Stomach (tissue), 9 donors: ENCODE results near the gene IP6K3. TPM values are rescaled to one million over a fixed set of nuclear protein-coding genes. Genes with fewer than 3 reads are reported as not detected.

Experiments used
- DNase-seq, 2 donors: peaks; one replicate each; pipeline versions ENCODE4 v3.0.0 to v3.0.0-alpha.2; 2013 to 2019
- H3K27ac ChIP-seq, 5 donors: fragments of 200-600 bp in 4 of 5; sonication (generic) in 4 of 5; one replicate each; pipeline ENCODE4 v1.5.1; 2013 to 2019; ENCODE audit warnings: mild to moderate bottlenecking in 1 of 5, moderate library complexity in 1 of 5
- H3K27me3 ChIP-seq, 3 donors: fragments of 200-600 bp; sonication (generic); one replicate each; pipeline ENCODE4 v1.5.1; 2017 to 2019; ENCODE audit warnings: mixed run types in 1 of 3
- H3K36me3 ChIP-seq, 4 donors: fragments of 200-600 bp; sonication (generic); 1 replicate in 3 of 4; 2 replicates in 1 of 4; pipeline ENCODE4 v1.5.1; 2016 to 2019
- H3K4me1 ChIP-seq, 4 donors: fragments of 200-600 bp; sonication (generic); one replicate each; pipeline ENCODE4 v1.5.1; 2016 to 2019
- H3K4me3 ChIP-seq, 4 donors: fragments of 200-600 bp; sonication (generic) in 3 of 4; one replicate each; pipeline ENCODE4 v1.5.1; 2016 to 2019; ENCODE audit warnings: mild to moderate bottlenecking in 1 of 4
- H3K9me3 ChIP-seq, 4 donors: fragments of 200-600 bp; sonication (generic); one replicate each; pipeline ENCODE4 v1.5.1; 2016 to 2019
- EP300 ChIP-seq: sonication (generic); formaldehyde crosslinking; IDR thresholded peaks from one replicate; pipeline ENCODE4 v1.6.1; 2017; ENCODE audit warnings: antibody characterized with exemption
- POLR2A ChIP-seq, 4 donors: fragments of 450-650 bp; IDR thresholded peaks; one replicate each; pipeline ENCODE4 v1.6.1; 2016; ENCODE audit warnings: antibody characterized with exemption in 4 of 4, control low read depth in 2 of 4, mild to moderate bottlenecking in 1 of 4, moderate library complexity in 1 of 4
- POLR2AphosphoS5 ChIP-seq, 3 donors: sonication (generic); formaldehyde crosslinking; IDR thresholded peaks; one replicate each; pipeline ENCODE4 v1.6.1; 2016; ENCODE audit warnings: antibody characterized with exemption in 3 of 3
- WGBS, 5 donors: extraction: QIAGEN DNeasy Blood & Tissue Kit in 3 of 5; methylation state at CpG; one replicate each; pipeline versions ENCODE4 v1.1.5 to v1.1.7; 2013 to 2018; 5-methylcytosine and 5-hydroxymethylcytosine counted together
- intact Hi-C: fragments of 100-400 bp; cut with DNase I; formaldehyde crosslinking; loops from one replicate; pipeline ENCODE4 v1.15.1; 2023; ENCODE audit warnings: low total_unique reads
- polyA plus RNA-seq, 3 donors: library from polyadenylated mRNA; stranded (reverse); fragments of 200-250 nt; gene quantifications; one replicate each; pipeline ENCODE4 v1.2.3, GENCODE V29; 2013
- total RNA-seq, 5 donors: library from RNA; depleted of rRNA; stranded (reverse); fragments of >200 nt; gene quantifications; one replicate each; pipeline versions ENCODE4 v1.1.0 to v1.2.3, GENCODE V29; 2014 to 2016
- TF ChIP-seq, protein P1 (sequence below), 7 experiments: fragments of 450-650 bp in 4 of 7; fragments of 200-600 bp in 3 of 7; sonication (generic) in 3 of 7; IDR thresholded peaks; one replicate each; pipeline ENCODE4 v1.5.1; 2016 to 2019; ENCODE audit warnings: antibody characterized with exemption in 7 of 7, control low read depth in 2 of 7, mild to moderate bottlenecking in 1 of 7
- donor health status: healthy with polysubstance abuse.
- donor health status: Bipolar disorder and iron deficiency.
- donor health status: healthy.

IP6K3 gene
- total and polyA plus RNA-seq, 8 donors, result 0.58 to 73.5 (median 1.9) TPM; not detected in 2

DNA sequence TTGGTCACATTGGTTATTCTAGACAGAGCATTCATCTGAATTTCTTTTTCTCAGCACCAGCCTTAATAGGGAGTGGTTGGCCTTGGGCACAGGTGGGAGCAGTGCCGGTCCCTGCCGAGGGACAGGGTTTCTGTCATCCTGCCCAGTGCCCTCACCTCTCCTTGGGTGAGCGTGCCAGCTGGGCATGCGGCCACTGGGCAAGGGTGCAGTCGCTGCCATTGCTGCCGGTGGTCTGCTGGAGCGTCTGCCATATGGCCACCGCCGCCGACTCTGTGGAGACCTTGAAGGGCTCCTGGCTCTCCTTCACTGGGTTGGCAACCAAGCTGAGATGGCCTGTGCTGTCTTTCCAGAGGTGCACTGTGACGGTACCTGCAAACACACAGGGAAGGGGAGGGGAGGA lies 18.8 kb downstream of the IP6K3 start:
- peaks cover 2 to 19% (median 11%) of the 10 kb centered on the region in 4 donors for H3K4me1 ChIP-seq
- no peak overlapping the region for H3K4me3 ChIP-seq
- TF ChIP-seq POLR2A (IDR thresholded peaks at IDR 0.05) (no peak), EP300 (no peak), POLR2AphosphoS5 (IDR thresholded peaks at IDR 0.05) (no peak)
- TF ChIP-seq, protein P1, sequence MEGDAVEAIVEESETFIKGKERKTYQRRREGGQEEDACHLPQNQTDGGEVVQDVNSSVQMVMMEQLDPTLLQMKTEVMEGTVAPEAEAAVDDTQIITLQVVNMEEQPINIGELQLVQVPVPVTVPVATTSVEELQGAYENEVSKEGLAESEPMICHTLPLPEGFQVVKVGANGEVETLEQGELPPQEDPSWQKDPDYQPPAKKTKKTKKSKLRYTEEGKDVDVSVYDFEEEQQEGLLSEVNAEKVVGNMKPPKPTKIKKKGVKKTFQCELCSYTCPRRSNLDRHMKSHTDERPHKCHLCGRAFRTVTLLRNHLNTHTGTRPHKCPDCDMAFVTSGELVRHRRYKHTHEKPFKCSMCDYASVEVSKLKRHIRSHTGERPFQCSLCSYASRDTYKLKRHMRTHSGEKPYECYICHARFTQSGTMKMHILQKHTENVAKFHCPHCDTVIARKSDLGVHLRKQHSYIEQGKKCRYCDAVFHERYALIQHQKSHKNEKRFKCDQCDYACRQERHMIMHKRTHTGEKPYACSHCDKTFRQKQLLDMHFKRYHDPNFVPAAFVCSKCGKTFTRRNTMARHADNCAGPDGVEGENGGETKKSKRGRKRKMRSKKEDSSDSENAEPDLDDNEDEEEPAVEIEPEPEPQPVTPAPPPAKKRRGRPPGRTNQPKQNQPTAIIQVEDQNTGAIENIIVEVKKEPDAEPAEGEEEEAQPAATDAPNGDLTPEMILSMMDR (IDR thresholded peaks at IDR 0.05), result no peak
- H3K27ac ChIP-seq, result no peak overlapping the region
- 57 to 88% (median 78%) methylated on average over 7 to 11 of the region's 11 CpGs for WGBS, 5 donors
- no peaks in the 10 kb centered on the region for H3K27me3 ChIP-seq
- H3K9me3 ChIP-seq, result no peaks in the 10 kb centered on the region
- intact Hi-C loops, result no loop called here
- no peak for DNase-seq
- H3K36me3 ChIP-seq, result peaks cover 0 to under 1% (median 0%) of the 10 kb centered on the region in 4 donors

DNA sequence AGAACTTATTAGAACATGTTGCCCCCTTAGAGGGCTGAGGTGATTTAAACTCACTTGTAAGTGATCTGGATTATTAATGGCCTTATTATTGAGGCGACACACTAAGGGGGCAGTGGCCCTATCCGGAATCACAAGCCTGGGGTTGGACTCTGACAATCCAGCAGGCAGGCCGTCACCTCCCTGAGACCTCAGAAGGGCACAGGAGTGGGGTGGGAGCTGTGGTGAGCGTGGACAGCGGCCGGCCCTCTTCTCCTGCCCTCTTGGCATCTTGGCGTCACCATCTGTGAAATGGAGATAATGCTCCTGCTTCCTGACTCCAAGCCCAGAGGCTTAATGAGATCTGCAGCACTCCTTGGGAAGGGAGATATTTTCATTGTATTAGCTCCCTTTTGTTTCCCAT lies 19.6 kb downstream of the IP6K3 start:
- no peaks in the 10 kb centered on the region for H3K9me3 ChIP-seq
- no peaks in the 10 kb centered on the region for H3K27me3 ChIP-seq
- H3K4me3 ChIP-seq, result no peak overlapping the region
- WGBS, 5 donors, result 79 to 86% (median 83%) methylated on average over 7 of the region's 7 CpGs
- intact Hi-C loops, result no loop called here
- TF ChIP-seq, protein P1 (IDR thresholded peaks at IDR 0.05), result no peak
- TF ChIP-seq POLR2AphosphoS5 (IDR thresholded peaks at IDR 0.05), result no peak
- TF ChIP-seq EP300, result no peak
- TF ChIP-seq POLR2A (IDR thresholded peaks at IDR 0.05), result no peak
- H3K36me3 ChIP-seq, result no peaks in the 10 kb centered on the region
- H3K27ac ChIP-seq, result no peak overlapping the region
- DNase-seq, result no peak
- H3K4me1 ChIP-seq, result peaks cover 8 to 23% (median 17%) of the 10 kb centered on the region in 4 donors

DNA sequence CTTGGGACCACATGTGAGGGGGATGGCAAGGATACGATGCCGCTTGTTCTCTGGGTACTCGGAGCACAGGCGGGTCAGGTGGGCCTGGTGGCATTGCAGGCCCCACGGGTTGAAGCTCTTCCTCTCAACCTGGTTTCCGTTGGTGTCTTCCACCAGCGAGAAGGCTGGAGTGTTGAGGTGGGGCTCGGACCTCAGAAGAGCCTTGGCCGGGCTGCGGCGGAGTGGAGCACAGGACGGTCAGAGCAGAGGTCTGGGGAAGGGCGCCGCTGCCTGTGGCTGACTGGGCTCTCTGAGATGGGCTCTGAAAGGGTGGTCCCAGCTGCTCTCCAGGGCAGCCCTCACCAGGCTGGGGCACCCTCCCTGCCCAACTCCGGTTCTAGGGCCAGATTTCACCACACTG lies 20.0 kb downstream of the IP6K3 start:
- H3K27me3 ChIP-seq, result no peaks in the 10 kb centered on the region
- no peak for DNase-seq
- no peak overlapping the region for H3K27ac ChIP-seq
- 88 to 95% (median 94%) methylated on average over 13 to 15 of the region's 15 CpGs for WGBS, 5 donors
- H3K4me1 ChIP-seq, result peaks cover 13 to 27% (median 19%) of the 10 kb centered on the region in 4 donors
- H3K4me3 ChIP-seq, result no peak overlapping the region
- no peaks in the 10 kb centered on the region for H3K9me3 ChIP-seq
- intact Hi-C loops, result no loop called here
- TF ChIP-seq POLR2A (IDR thresholded peaks at IDR 0.05) (no peak), POLR2AphosphoS5 (IDR thresholded peaks at IDR 0.05) (no peak), EP300 (no peak)
- TF ChIP-seq, protein P1 (IDR thresholded peaks at IDR 0.05), result no peak
- no peaks in the 10 kb centered on the region for H3K36me3 ChIP-seq

DNA sequence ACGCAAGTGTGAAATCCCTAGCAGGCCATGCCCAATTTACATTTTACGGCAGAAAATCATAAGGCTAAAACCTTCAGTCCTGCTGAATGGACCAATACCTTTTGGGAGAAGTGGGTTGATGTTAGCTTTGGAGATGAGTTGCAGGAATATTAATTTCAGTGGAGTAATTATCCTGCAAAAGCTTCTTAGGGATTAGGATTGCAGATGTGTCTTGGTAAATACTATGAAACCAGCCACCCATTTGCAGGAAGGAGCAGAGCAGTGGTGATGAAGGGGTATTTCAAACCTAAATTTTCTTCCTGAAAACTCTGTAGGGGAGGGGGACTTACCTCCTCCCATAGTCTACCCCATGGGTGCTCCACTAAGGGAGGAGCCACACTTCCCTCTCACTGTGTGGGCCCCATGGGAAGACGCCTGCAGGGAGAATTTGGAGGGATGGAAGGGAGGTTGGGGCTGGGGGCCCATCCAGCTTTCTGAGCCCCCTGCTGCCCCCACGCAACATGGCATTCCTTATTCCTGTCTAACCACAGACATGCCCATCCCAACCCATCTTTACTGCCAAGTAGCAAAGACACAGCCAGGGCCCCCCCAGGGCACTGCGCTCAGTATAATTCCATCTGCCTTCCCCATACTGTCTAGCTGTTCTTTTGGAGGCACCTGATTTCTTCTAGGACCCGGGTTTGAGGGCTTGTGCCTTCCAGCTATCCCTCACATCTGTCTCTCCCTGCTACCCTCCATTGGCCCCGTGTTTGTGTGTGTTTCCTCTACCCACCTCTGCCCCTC lies 20.6 kb downstream of the IP6K3 start:
- intact Hi-C loops, result no loop called here
- Histone ChIP-seq H3K4me1 (peaks cover 15 to 28% (median 20%) of the 10 kb centered on the region in 4 donors), H3K9me3 (no peaks in the 10 kb centered on the region), H3K27ac (no peak overlapping the region), H3K4me3 (no peak overlapping the region), H3K36me3 (no peaks in the 10 kb centered on the region), H3K27me3 (no peaks in the 10 kb centered on the region)
- TF ChIP-seq POLR2A (IDR thresholded peaks at IDR 0.05) (no peak), EP300 (no peak), POLR2AphosphoS5 (IDR thresholded peaks at IDR 0.05) (no peak)
- TF ChIP-seq, protein P1 (IDR thresholded peaks at IDR 0.05), result no peak
- 83 to 92% (median 89%) methylated on average over 7 of the region's 7 CpGs for WGBS, 5 donors
- no peak for DNase-seq
